ENCODE results near the gene ESPL1.

Gene ESPL1

DNA sequence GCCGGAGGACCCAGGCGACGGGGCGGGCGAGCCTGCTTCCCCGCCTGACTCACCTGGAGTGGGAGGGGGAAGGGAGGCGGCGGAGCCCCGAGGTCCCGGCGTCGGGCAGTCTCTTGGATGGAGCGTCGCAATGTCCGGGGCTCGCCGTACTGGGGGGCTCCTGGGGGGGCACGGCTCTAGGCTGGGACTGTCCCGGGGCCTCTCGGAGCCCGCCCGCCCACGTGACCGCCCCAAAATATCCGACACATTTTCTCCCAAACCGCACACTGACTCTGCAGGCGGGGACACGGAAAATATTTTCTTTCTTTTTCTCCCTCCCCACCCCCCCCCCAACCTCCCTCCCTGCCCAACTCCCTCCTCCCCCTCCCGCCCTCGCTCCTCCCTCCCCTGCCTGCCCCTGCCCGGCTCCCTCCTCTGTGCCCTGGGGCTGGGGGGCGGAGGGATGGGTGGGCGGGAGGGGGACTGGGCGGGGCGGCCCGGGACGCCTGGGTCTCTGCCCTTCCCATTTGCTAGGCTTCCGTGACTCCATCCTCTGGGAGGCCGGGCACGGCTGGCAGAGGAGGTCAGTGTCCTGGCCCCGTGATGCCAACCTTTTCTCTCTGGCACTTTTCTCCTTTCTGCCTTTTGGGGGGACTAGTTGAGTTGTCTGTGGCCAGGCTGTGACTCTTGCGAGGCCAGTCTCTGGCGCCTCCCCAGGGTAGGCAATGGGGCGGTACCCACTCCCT, 36.0 kb upstream of the ESPL1 start, which contains the start of gene RARG:
TSS of gene RARG (minus strand) at position 289 of the 725 bp plus-strand sequence. CDS start 4,664 bp downstream, outside the sequence.
- peak; percentile 78 for DNase-seq

DNA sequence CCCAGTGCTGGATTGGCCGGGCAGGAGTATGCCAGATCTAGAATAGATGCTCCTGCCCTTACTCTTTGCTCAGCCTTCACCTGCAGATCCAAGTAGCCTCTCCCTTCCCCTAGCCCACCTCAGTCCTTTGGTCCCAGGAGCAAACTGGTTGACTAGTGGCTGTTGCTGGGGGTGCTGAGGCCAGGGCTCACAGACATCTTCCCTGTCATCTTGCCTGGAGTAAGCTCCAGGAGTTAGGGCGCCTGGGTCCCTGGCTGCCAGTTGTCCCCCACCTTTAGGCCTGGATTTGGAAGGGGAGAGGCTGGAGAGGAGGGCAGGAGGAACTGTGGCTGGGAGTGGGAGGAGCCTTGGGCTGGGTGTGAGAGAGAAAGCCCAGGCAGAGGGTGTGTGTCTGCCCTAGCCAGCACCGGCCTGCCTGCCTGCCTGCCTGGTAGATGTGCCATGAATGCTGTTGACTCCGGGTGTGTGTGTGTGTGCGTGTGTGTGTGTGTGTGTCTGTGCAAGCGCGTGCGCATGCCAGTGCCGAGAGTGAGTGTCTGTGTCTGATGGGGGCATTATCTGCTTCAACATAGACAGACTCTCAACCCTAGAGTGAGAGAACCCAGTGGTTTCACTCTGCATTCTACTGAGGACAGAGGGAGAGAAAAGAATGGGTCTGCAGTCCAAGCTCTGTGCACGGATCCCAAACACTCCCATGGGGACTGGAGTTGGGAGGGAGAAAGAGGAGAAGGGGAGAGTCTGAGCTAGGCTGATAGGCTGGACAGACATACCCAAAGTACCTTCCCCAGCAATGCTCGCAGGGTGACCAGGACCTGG, 35.2 kb upstream of the ESPL1 start:
- DNase-seq = peak; percentile 66

- DNase-seq = no peak
These were observed 34.4 kb upstream of the ESPL1 start for GRCh38 chr12:53233671-53234121.

DNA sequence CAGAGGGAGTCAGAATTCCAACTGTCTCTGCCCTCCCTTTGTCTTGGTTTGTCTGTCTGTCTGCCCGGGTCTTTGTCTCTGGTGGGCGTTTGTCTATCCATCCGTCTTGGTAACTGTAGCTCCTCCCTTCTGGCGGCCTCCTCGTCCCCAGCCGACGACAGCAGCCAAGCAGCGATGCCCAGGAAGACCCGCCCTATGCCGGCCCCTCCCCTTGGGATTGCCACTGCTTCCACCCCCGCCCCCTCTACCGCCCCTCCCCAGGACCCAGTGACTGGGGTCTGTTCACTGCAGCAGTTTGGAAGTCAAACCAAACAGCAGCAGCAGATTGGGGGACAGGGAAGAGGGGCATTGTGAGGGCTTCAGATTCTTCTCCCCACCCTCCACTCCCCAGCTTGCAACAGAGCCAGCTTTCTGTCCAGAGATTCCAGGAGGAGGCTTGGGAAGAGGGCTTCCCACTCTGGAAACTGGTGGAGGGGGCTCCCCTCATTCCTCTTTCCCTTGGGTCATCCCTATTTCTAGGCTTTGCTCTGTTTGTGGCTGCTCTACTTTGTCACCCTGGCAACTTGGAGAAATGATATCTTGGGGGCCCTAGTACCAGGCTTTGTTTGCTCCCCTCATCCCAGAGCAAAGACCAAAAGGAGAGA, 33.7 kb upstream of the ESPL1 start:
- no peak for DNase-seq

DNA sequence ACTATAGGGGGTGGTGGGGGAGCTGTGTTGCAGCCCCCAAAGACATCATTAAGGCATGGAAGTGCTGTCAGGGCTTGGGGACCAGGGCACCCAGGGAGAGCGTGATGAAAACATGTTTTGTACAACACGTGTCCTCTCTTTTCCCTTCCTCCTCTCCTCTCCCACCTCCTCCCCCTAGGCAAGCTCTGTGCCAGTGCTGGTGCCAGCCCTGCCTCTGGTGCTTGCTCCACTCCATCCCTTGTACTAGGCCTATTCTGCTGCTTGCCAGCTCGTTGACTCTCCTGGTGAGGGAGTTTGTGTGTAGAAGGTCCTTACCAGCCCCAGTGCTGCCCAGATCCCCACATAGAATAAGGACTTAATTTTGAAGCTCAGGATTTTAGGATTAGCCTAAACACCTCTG, 32.9 kb upstream of the ESPL1 start:
- no peak for DNase-seq

- DNase-seq = no peak
These were observed 32.2 kb upstream of the ESPL1 start for GRCh38 chr12:53235742-53236442.

DNA sequence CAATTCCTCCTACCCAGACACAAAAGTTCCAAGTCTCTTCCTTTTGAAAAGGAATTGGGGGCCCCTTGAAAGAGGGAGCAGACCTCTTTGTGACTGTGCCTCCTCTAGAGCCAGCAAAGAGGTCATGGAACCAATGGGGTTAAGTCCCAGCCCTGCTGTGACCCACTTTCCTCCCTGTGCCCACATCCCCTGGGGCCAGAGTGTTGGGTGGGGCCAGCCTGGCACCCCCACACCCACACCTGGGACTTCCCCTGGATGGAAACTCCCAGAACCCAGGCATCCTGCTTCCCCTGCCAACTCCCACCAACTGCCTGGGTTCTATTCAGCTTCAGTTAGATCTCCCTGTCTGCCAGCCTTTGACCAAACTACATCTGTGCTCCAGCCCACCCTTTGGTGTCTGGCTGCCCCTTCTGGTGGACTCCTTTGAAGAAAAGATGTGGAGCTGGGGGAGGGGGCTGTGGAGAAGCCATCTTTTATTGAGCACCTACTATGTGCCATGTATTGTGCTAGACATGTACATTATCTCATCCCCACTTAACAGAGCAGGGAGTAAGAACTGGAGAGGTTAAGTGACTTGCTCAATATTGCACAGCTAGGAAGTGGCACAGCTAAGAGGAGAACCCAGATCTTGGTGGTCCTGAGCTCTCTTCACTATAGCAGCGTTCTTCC, 31.5 kb upstream of the ESPL1 start:
- DNase-seq = no peak

DNA sequence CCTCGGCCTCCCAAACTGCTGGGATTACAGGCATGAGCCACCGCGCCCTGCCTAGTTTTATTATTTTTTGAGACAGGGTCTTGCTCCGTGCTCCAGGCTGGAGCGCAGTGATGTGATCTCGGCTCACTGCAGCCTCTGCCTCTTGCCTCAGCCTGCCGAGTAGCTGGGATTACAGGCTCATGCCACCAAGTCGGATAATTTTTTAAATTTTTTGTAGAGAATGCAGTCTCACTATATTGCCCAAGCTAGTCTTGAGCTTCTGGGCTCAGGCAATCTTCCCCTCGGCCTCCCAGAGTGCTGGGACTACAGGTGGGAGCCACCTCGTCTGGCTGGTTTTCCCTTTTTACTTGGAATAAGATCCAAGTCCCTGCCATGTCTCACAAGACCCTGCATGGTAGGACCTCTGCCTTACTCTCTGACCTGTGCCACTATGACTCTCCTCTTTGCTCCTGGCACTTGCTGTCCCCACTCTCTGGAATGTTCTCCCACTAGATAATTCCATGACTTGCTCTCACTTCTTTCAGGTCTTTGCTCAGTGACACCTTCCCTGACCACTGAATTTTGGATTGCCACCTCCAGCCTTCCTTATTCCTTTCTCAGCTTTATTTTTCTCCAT, 28.3 kb upstream of the ESPL1 start:
- no peak for DNase-seq

DNA sequence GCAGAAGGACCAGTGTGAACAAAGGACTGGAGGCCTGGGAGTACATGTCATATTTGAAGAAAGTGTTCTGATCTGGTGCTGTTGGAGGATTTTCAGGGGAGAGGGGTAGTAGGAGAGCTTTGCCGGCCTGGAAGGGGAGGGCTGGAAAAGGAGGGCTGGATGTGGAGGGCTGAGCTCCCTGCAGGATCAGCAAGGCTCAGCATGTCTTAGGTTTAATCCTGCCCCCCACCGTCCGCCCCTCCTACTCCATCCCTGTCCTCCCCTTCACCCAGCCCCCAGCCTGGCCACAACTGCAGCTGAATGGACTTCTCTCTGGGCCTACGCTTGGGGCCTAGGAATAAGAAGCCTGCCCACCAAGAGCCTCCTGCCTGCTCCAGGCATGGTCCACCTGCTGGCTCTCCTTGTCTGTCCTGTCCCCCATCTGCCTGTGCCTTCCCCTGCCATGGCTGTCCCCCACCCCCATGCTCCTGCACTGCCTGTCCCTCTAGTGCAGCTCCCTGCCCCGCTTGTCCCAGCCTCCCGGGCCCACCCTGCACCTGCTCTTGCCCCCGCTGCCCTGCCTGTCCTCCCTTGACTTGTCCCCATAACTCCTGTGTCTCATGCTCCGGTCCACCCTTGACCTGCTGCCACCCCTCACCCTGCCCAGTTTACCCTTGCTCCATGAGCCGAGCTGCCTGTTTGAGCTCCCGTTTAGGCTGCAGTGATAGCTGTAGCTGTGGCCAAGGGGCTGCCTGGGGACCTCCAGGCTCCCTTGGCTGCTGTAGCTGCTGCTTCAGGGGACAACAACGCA, 26.3 kb upstream of the ESPL1 start:
- DNase-seq = no peak

GRCh38 chr12:53244337-53244736, 23.8 kb upstream of the ESPL1 start:
- no peak for DNase-seq

- no peak for DNase-seq
These were observed 22.8 kb upstream of the ESPL1 start for GRCh38 chr12:53245286-53245685.

DNA sequence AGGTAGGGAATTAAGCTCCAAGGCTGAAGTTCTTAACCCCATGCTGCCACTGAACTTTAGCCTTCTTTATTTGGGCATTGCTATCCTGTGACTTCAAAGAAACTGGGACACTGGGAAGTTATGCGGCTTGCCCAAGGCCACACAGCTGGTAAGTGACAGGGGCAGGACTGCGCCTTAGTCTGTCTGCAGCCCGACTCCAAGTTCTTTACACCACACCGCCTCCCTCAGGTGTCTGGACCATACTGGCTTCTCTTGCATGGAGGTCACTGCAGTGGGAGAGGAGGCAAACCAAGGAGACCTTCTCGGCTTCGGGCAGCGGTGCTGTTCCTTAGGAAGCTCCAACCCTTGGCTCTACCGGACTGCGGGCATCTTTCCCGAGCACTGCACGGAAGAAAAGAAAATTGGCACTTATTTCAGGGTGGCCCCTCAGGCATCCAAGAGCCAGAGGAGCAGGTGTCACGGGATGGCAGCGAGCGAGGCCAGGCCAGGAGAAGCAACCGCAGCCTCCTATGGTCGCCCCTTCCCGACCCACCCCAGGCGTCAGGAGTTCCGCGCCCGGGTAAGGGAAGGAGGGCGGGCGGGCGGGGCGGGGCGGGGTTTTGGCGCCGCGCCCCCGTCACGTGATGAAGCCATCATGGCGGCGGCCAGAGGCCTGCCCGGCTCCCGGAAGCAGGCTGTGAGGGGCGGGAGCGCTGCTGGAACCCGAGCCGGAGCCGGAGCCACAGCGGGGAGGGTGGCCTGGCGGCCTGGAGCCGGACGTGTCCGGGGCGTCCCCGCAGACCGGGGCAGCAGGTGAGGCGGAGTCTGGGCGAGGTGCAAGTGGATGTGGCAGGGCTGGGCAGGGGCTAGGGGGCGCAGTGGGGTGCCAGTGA, 16.4 kb upstream of the ESPL1 start:
- DNase-seq = peak; percentile 87

- no peak for DNase-seq
These were observed 15.7 kb upstream of the ESPL1 start for GRCh38 chr12:53252349-53252916.

DNA sequence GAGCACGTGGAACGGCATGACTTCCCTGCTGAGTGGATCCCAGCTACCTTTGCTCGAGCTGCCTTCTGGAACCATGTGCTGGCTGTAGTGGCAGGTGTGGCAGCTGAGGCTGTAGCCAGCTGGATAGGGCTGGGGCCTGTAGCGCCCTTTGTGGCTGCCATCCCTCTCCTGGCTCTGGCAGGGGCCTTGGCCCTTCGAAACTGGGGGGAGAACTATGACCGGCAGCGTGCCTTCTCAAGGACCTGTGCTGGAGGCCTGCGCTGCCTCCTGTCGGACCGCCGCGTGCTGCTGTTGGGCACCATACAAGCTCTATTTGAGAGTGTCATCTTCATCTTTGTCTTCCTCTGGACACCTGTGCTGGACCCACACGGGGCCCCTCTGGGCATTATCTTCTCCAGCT, 14.8 kb upstream of the ESPL1 start:
- no peak for DNase-seq

GRCh38 chr12:53254816-53255545, 13.1 kb upstream of the ESPL1 start:
- DNase-seq = no peak

GRCh38 chr12:53255996-53256395, 12.1 kb upstream of the ESPL1 start:
- DNase-seq = no peak

GRCh38 chr12:53258541-53259539, 9.3 kb upstream of the ESPL1 start:
- DNase-seq = no peak

GRCh38 chr12:53259891-53260290, 8.2 kb upstream of the ESPL1 start:
- DNase-seq = no peak
